GM19351 (cell line): Measurements from ENCODE around the gene FAM114A1.
"Not testable (repeated sequence)": the region's sequence is repeated elsewhere in the genome, so short reads cannot be mapped to it uniquely, and the experiment has no call there.

Experiments used
- ATAC-seq: cut with Tn5 transposase; IDR thresholded peaks from one replicate; pipeline ENCODE4 v1.9.1; 2021; ENCODE audit warnings: mild to moderate bottlenecking, moderate library complexity; ENCODE audit not compliant: unreplicated experiment

Gene FAM114A1

DNA sequence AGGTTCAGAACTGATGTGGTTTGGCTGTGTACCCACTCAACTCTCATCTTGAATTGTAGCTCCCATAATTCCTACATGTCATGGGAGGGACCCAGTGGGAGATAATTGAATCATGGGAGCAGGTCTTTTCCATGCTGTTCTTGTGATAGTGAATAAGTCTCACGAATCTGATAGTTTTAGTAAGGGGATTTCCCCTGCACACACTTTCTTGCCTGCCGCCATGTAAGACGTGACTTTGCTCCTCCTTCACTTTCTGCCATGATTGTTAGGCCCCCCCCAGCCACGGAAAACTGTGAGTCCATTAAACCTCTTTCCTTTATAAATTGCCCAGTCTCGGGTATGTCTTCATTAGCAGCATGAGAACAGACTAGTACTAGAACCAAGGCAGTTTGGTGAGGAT is 91.6 kb downstream of the FAM114A1 start:
- ATAC-seq: not testable (repeated sequence)

DNA sequence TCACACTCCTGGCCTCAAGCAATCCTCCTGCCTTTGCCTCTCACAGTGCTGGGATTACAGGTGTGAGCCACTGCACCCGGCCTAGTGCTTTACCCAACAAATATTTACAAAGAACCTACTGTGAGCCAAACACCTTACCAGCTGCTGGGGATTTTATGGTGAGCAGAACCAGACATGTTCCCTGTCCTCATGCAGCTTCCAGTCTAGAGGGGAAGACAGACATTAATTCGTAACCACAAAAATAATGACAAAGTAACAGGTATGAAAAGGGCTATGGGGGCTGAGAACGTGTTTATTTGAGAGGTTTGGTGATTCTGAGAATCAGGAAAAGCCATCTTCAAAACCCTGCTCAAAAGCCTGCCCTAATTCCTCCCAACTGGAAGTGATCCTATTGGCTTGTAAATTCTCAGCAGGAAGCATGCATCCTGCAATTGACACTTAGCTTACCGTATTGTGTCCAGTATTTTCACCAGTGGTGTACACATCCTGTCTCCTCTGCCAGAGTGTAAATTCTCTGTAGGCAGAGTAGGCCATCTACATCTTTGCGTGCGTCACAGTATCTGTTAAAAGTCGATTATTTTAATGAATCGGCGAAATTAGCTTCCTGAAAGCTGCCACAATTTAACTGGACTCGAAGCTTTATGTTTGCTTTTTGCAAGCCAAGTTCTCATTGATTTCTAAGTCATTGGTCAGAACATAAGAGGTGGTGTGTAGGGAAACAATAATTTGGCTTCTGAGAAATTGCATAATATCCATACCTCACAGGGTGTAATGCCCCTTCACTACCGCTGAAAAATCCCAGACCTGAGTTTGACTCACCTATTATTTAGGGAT is 97.6 kb downstream of the FAM114A1 start:
- no peak for ATAC-seq

- ATAC-seq: no peak
Observed at GRCh38 chr4:38965866-38966265, 98.3 kb downstream of the FAM114A1 start.

GRCh38 chr4:38967260-38968095 is 99.9 kb downstream of the FAM114A1 start:
- ATAC-seq: no peak

DNA sequence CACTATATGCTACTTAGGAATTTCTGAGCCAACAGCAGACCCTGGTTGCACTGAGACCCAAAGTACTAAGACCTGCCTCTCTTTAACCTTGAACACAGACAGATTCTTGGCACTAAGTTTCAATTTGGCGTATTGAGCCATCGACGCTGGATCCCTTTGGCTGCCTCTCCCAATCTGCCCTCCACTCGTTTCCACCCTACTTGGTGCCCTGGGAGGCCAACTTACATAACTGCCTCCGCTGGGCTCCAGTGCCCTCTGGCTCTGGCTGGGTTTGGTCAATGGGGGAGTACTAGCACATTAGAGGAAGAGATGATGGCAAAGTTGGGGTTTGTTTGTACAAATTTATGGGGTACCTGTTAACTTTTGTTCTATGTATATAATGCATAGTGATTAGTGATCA is 101.1 kb downstream of the FAM114A1 start:
- ATAC-seq: no peak

GRCh38 chr4:38976308-38976707 is 108.7 kb downstream of the FAM114A1 start:
- no peak for ATAC-seq

DNA sequence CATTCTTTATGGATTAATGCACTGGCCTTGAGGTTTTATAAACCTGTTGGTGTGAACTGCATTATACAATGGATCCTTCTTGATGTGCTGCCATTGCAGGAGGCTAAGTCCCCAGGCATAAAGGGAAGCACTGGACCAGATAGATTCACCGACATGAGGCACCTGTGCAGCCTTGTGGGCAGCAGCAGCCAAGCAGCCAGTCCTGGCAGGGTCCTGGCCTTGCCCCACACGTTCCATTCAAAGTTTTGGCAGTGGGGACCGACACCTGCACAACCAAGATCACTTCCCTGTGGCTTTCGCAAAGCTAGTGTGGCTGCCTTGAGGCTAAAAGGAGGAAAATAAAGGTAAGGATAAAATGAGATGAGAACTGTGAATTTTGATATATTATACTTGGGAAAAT is 111.5 kb downstream of the FAM114A1 start:
- ATAC-seq: no peak

DNA sequence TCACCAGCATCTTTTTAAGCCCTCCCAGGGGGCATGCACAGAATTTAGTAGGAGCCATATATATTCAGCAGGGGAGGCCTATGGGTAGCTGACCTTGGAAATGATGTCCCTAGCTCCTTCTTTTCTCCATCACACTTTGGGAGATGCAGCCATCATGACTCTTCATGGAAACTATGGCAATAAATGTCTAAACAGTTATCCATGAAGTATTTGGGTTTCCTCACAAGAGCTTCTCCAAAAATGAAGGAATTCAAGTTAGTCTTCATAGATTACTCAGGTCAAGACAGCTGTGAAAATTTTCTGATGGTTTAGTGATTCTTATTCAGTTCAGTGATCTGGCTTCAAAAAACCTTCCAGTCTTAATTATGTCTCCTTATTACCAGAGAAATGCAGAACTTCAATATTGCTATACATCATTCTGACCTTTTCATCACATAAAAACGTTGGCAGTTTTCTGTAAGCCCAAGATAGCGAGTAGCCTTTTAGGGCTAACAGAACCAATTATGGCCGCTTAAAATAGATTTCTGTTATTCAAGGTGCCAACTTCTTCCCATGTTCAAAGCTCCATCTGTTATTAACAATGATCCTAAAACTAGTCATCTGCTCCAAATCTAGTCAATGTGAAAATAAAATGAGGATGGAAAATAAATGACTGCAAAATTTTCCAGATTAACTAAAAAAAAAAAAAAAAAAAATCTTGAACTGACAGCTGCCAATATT is 112.1 kb downstream of the FAM114A1 start:
- no peak for ATAC-seq

- ATAC-seq: no peak
Observed at GRCh38 chr4:38980903-38981676, 113.5 kb downstream of the FAM114A1 start.

GRCh38 chr4:38982361-38983095 is 114.9 kb downstream of the FAM114A1 start:
- ATAC-seq: no peak

DNA sequence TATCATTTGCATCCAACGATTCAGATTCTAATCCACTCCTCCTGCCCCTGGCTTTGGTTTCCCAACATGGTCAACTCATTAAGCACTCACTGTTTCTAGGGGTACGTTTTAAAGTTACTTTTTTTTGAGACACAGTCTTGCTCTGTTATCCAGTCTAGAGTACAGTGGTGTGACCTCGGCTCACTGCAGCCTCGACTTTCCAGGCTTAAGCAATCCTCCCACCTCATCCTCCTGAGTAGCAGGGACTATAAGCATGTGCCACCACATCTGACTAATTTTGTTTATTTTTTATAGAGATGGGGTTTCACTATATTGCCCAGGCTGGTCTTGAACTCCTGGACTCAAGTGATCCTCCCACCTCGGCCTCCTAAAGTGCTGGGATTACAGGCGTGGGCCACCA is 115.7 kb downstream of the FAM114A1 start:
- ATAC-seq: no peak

DNA sequence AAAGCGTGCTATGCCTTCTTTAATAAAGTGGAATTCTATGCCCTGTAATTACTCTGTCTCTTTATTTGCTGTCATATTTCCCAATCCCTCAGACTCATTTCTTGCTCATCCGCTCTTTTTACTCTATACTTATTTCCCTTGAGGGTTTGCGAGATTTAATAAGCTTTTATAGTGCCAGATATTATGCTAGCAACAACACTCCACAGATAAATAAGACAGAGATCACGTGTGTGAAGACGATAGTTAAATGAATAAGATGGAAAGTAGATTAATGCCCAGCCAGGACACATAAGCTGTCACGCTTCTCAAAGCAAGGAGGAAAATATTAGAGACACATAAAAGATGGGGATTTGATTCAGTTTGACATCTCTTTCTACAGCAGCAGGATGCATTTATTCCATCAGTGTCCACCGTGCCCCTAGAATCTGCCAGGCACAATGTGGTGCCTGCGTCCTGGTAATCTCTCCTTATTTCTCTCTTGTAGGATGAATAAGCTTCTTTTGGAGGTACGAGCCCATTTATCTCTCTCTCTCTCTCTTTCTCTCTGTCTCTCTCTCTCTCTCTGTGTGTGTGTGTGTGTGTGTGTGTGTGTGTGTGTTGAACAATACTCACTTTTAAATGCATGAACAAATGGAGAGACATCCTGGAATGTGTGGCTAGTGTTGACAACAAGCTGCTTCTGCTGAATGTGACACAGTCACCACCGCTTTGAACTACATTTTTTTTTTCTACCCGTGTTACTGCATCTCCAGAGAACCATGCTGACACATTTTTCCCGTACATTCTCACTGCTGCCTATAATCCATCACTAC is 116.4 kb downstream of the FAM114A1 start:
- ATAC-seq: no peak

DNA sequence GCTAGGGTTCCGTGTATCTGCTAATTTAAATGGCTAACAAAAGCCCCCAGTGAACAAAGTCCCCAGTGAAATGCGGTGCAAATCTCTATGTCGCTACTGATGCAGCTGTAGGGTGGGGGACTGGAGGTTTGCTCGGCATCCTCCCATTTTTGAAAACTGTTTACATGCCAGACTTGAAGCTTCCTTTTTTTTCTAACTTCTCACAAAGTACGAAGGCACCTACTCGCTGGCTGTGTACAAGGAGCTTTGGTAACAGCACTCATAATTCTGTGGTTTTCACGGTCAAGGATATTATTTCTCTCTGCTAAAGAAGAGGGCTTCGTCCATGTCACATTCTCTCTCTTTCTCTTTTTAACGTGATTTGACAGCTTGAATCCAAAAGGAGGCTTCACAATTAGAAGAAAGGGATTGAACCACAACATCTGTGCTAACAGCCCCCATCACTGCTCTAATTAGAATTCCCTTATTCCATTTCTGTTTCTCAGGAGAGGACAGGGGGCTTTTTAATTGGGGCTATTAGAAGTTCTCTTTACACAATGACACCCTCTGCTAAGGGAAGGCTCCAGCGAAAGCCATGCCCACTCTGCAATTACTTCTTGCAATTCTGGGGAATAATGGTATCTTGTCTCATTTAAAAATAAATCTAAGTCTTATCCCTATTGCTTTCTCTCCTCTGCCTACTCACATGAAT is 117.9 kb downstream of the FAM114A1 start:
- no peak for ATAC-seq

DNA sequence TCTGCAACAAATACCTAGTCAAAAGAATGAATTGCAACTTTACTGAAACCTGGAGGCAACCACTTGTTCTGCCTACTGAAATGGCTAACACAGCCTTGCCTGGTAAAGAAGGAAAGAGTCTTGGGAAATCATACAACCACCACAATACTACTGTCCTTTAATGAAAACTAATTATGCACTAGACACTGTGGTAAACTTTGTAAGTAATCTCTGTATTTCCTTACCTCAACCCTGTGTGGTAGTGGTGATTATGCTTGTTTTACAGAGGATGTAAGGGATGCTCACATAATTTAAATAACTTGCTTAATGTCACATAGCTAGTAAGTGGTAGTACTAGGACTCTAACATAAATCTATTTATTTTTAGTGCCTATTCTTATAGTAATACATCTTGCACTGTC is 119.9 kb downstream of the FAM114A1 start:
- no peak for ATAC-seq

GRCh38 chr4:38988353-38988752 is 120.7 kb downstream of the FAM114A1 start:
- not testable (repeated sequence) for ATAC-seq

DNA sequence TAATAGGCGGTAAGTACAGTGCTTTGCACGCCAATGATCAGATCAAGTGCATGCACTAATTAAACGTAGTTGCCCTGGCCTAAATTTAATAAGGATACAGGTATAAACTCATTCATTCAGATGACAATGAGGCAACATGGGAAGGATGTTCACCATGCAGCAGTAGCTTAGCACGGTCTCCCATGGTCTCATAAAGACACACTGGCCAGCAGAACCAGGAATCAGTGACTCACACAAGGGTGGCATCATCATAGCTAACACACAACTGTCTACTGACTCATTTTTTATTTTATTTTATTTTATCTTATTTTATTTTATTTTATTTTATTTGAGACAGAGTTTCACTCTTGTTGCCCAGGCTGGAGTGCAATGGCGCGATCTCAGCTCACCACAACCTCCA is 121.9 kb downstream of the FAM114A1 start:
- ATAC-seq: no peak

- ATAC-seq: no peak
Observed at GRCh38 chr4:38990241-38990640, 122.6 kb downstream of the FAM114A1 start.

DNA sequence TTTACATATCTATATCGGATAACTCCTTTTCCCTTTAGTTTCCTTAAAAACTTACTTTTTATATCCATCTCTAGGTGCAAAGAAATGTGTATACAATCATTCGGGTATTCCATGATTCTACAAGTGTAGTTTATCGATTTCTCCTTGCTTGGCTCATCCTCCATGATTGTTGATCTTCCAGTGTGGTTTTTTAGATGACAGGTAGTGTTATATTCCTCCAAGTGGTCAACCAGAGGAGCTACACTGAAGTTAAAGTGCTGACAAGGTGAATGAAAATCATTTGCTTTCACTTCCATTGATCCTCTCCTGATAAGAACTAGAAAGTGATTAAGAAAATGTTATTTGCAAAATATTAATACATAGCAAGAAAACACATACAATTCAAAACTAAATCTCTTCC is 126.1 kb downstream of the FAM114A1 start:
- ATAC-seq: no peak

- ATAC-seq: no peak
Observed at GRCh38 chr4:38994135-38994534, 126.5 kb downstream of the FAM114A1 start.
